ENCODE results near the gene TAOK2.

TAOK2 gene

GRCh38 chr16:30003670-30004423, 30.2 kb downstream of the TAOK2 start:
- TF ChIP-seq CTCF (IDR thresholded peaks at IDR 0.05; ENCODE audit: low read depth, low read length) (no peak), POLR2A (IDR thresholded peaks at IDR 0.05; ENCODE audit: extremely low read depth, insufficient read length) (no peak)
- no peak for DNase-seq (ENCODE audit: low read depth)
- no peak overlapping the region for H3K4me3 ChIP-seq (ENCODE audit: low read depth, low read length)

DNA sequence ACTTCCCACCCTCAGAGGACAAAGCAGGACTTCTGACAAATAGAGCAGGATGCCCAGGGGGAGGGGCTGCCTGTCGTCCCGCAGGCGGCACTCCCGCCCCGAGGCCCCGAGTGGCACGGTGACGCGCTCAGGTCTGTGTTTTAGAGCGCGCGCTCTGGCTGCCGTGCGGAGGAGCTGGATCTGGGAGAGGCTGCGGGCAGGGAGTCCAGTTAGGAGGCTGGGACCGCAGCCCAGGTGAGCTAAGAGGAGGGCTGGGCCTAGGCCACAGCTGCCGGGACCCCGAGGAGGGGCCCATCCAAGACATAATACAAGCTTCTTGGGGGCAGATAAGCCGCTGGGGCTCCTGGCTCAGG, 30.7 kb downstream of the TAOK2 start:
- TF ChIP-seq MYC (IDR thresholded peaks at IDR 0.05; ENCODE audit: low read depth, low read length) (no peak), POLR2A (IDR thresholded peaks at IDR 0.05; ENCODE audit: extremely low read depth, insufficient read length) (no peak), CTCF (IDR thresholded peaks at IDR 0.05; ENCODE audit: low read depth, low read length) (no peak), MAX (IDR thresholded peaks at IDR 0.05; ENCODE audit: low read depth, low read length) (no peak)
- H3K4me3 ChIP-seq (ENCODE audit: low read depth, low read length), result no peak overlapping the region
- no peak for DNase-seq (ENCODE audit: low read depth)

- H3K4me3 ChIP-seq (ENCODE audit: low read depth, low read length), result no peak overlapping the region
- DNase-seq (ENCODE audit: low read depth), result no peak
- TF ChIP-seq CTCF (IDR thresholded peaks at IDR 0.05; ENCODE audit: low read depth, low read length) (no peak), MYC (IDR thresholded peaks at IDR 0.05; ENCODE audit: low read depth, low read length) (no peak)
Measured at GRCh38 chr16:30004811-30005242, 31.2 kb downstream of the TAOK2 start.

DNA sequence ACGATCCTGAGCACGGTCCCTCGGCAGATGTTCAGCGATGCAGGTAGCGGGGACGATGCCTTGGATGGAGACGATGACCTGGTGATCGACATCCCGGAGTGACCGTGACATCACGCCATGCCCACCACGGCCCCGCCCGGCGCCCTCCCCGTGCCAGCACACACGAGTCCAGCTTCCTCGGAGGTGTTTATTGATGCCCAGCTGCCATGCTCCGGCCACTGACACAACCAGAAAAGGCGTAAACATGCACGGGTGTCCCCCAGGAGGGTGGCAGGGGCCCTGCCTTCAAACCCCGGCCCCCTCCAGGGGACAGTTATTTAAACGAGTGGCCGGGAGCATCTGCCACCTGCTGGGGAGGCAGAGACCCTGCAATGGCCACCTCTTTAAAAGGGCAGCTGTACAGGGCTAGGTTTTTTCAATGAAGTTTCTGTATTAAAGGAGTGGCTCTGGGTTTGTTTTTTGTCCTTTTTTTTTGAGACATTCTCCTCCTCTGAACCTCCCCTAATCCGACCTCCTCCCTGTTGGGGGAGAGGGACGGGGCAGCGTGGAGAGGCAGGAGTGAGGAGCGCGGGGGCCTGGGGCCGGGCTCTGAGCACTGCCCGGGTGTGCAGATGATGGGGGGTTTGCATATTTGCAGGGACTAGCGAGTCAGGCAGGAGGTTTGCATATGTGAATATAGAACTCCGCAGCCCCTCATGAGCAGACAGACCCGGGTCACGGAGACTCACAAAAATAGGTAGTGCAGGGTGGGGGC, 31.9 kb downstream of the TAOK2 start:
- H3K4me3 ChIP-seq (ENCODE audit: low read depth, low read length), result no peak overlapping the region
- DNase-seq (ENCODE audit: low read depth), result peak; percentile 52
- TF ChIP-seq CTCF (IDR thresholded peaks at IDR 0.05; ENCODE audit: low read depth, low read length) (peak; percentile 75), MAX (IDR thresholded peaks at IDR 0.05; ENCODE audit: low read depth, low read length) (no peak), MYC (IDR thresholded peaks at IDR 0.05; ENCODE audit: low read depth, low read length) (no peak), POLR2A (IDR thresholded peaks at IDR 0.05; ENCODE audit: extremely low read depth, insufficient read length) (no peak)

- no peak for TF ChIP-seq POLR2A (IDR thresholded peaks at IDR 0.05; ENCODE audit: extremely low read depth, insufficient read length)
- TF ChIP-seq MAX (IDR thresholded peaks at IDR 0.05; ENCODE audit: low read depth, low read length), result no peak
- no peak for TF ChIP-seq MYC (IDR thresholded peaks at IDR 0.05; ENCODE audit: low read depth, low read length)
- TF ChIP-seq CTCF (IDR thresholded peaks at IDR 0.05; ENCODE audit: low read depth, low read length), result no peak
- no peak overlapping the region for H3K4me3 ChIP-seq (ENCODE audit: low read depth, low read length)
- DNase-seq (ENCODE audit: low read depth), result no peak
Measured at GRCh38 chr16:30006095-30006473, 32.4 kb downstream of the TAOK2 start.

All from NB4 (cell line).